ENCODE results near the gene CHPF. TPM values are rescaled to one million over a fixed set of nuclear protein-coding genes. Genes with fewer than 3 reads are reported as not detected.

CHPF gene
- total and polyA plus RNA-seq, 5 donors: 92.6 to 145 (median 105) TPM

DNA sequence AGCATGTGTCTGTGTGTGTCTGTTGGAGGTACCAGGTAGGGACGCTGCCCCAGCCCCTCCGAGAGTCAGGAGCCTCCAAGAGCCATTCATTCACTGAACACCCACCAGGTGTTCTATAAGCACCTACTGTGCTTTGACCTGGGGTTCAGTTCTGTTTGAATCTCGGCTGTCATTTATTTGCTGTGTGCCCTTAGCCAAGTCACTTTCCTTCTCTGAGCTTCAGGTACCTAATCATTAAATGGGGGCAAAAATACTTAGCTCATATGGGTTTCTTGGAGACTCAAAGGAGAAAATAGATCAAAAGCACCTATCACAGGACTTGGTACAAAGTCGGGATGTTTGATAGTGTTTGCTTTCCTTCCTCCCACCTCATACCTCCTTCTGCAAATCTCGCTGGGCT is 16.1 kb downstream of the CHPF start:
- DNase-seq (no peak), ATAC-seq (no peak)
- WGBS: 52% methylated on average over 5 of the region's 5 CpGs
- intact Hi-C loops (cut with DNase I): loop anchor here in 3 of 4 donors (5.0 to 10.0 kb wide), 4 partner anchors 35 to 125 kb away; no protein-coding TSS in a partner anchor
- Histone ChIP-seq H3K9me3 (ENCODE audit: control insufficient read depth, low read length) (no peaks in the 10 kb centered on the region), H3K27me3 (ENCODE audit: control insufficient read depth, insufficient read depth) (no peaks in the 10 kb centered on the region), H3K4me1 (ENCODE audit: control insufficient read depth, insufficient read depth, low read length) (peaks cover 4% of the 10 kb centered on the region), H3K4me3 (ENCODE audit: low read length) (no peak overlapping the region), H3K27ac (ENCODE audit: low read length) (no peak overlapping the region)

DNA sequence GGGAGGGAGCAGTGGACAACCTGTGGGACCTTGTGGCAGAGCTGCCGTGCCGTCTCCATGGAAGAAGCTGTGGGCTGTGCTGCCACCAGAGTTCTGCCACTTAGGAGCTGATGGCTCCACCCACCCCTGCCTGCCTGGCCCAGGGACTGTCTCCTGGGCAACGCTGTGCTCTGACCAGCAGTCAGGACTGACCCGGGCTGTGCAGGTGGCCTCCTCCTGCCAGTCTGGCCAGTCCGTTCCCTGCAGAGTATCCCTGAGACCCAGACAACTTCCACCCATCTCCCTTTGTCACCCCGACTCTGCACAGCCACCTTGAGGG is 16.6 kb downstream of the CHPF start:
- peak overlapping the region; percentile 52 for H3K27ac ChIP-seq (ENCODE audit: low read length)
- H3K27me3 ChIP-seq (ENCODE audit: control insufficient read depth, insufficient read depth): no peaks in the 10 kb centered on the region
- H3K9me3 ChIP-seq (ENCODE audit: control insufficient read depth, low read length): no peaks in the 10 kb centered on the region
- DNase-seq: peak in 2 of 3 donors; percentile 34 to 74
- intact Hi-C loops (cut with DNase I): loop anchor here in 3 of 4 donors (5.0 to 10.0 kb wide), 4 partner anchors 35 to 125 kb away; no protein-coding TSS in a partner anchor
- H3K4me3 ChIP-seq (ENCODE audit: low read length): no peak overlapping the region
- peaks cover 4% of the 10 kb centered on the region for H3K4me1 ChIP-seq (ENCODE audit: control insufficient read depth, insufficient read depth, low read length)
- peak; percentile 54 to 66 for ATAC-seq
- 35% methylated on average over 6 of the region's 6 CpGs for WGBS

DNA sequence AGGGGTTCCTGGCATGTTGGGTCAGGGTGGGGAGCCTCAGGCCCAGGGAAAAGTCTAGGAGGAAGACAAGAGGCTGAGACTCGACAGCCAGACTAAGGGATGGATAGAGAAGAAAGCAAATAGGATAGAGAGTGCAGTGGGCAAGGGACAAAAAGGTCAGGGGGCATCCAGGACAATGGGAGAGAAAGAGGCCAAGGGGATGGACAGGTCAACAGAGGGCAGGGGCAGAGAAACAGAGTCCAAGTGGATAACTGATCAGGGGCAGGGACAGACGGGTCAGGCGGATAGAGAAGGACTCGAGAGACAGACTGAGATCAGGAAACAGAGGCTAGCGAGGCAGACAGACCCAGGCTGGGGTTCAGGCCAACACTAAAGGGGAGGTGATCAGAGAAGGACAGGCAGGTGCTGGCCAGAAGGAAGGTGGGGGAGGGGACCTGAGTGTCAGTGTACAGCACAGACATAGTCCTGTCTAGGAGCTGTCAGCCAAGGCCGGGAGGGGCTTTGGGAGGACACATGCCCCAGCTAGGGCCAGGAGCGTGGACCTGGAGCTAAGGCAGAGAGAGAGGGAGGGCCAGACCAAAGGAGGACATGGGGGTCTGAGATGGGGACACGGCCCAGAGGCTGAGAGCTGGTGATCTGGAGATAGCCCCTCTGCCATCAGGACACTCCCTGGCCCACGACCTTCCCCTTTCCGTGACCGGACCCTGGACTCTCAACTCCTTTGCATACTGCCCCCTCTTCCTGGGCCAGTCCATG is 17.1 kb downstream of the CHPF start:
- peak overlapping the region; percentile 52 for H3K27ac ChIP-seq (ENCODE audit: low read length)
- 25% methylated on average over 11 of the region's 11 CpGs for WGBS
- H3K4me1 ChIP-seq (ENCODE audit: control insufficient read depth, insufficient read depth, low read length): peaks cover 4% of the 10 kb centered on the region
- peak in 2 of 3 donors; percentile 11 to 41 for DNase-seq
- H3K4me3 ChIP-seq (ENCODE audit: low read length): no peak overlapping the region
- no peaks in the 10 kb centered on the region for H3K9me3 ChIP-seq (ENCODE audit: control insufficient read depth, low read length)
- no peaks in the 10 kb centered on the region for H3K27me3 ChIP-seq (ENCODE audit: control insufficient read depth, insufficient read depth)
- intact Hi-C loops (cut with DNase I): loop anchor here in 3 of 4 donors (5.0 to 10.0 kb wide), 4 partner anchors 34 to 124 kb away; no protein-coding TSS in a partner anchor
- peak in 1 of 2 donors; percentile 1 for ATAC-seq

DNA sequence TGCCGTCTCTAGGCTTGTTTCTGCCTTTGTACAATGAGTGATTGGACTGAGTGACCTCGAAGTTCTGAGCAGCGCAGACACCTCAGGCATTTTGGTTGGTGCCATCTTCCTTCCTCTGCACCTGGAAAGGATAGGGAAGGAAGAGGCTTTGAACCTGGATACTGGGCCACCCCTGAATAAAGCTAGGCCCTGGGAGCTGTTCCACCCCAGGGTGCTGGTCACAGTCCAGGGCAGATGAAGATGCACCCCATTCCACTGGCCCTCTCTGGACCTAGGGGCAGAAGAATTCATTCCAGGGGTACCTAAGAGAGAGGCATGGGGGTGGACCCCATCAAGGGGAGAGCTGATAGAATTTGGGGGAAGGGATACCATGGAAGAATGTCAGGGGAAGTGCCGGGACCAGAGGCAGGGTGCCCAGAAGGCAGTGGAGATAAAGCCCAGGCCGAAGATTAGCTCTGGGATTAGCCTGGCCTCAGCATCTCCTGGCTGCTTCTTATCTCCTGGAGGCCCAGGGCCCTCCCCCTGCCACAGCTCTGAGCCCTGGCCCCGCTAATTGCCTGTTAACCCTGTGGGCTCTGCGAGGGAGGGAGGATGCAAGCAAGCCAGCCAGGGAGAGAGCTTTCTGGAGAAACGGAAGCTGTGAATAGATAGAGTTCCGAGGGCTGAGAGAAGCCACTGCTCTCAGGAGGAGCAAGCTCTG is 17.9 kb downstream of the CHPF start:
- 27% methylated on average over 9 of the region's 9 CpGs for WGBS
- peak overlapping the region; percentile 52 for H3K27ac ChIP-seq (ENCODE audit: low read length)
- H3K4me1 ChIP-seq (ENCODE audit: control insufficient read depth, insufficient read depth, low read length): peaks cover 4% of the 10 kb centered on the region

DNA sequence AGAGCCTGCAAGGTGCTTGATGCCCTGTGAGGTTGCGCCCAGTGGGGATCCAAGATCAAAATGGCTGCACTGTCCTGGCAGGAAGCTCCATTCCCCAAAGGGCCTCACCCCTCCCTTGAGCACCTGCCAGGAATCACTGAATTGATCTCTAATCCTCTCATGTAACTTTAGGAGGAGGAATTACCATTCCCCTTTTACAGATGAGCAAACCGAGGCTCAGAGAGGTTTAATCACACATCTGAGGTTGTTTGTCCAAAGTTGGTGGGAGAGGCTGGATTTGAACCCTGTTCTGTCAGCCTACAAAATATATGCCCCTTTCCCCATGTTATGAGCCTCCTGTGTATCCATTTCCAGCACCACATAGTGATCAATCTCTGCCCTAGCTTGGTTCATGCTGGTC is 18.8 kb downstream of the CHPF start:
- 98% methylated on average over 2 of the region's 2 CpGs for WGBS
- Histone ChIP-seq H3K27ac (ENCODE audit: low read length) (no peak overlapping the region), H3K27me3 (ENCODE audit: control insufficient read depth, insufficient read depth) (no peaks in the 10 kb centered on the region), H3K4me3 (ENCODE audit: low read length) (no peak overlapping the region), H3K4me1 (ENCODE audit: control insufficient read depth, insufficient read depth, low read length) (peaks cover 4% of the 10 kb centered on the region), H3K9me3 (ENCODE audit: control insufficient read depth, low read length) (no peaks in the 10 kb centered on the region)
- peak in 1 of 3 donors; percentile 24 for DNase-seq
- intact Hi-C loops (cut with DNase I): loop anchor here (5.0 to 10.0 kb wide), 4 partner anchors 33 to 123 kb away; no protein-coding TSS in a partner anchor
- ATAC-seq: no peak

More for the DNA sequence above, 17.9 kb downstream of the CHPF start:
- H3K27me3 ChIP-seq (ENCODE audit: control insufficient read depth, insufficient read depth): no peaks in the 10 kb centered on the region
- H3K9me3 ChIP-seq (ENCODE audit: control insufficient read depth, low read length): no peaks in the 10 kb centered on the region
- intact Hi-C loops (cut with DNase I): loop anchor here in 3 of 4 donors (5.0 to 10.0 kb wide), 4 partner anchors 33 to 123 kb away; no protein-coding TSS in a partner anchor
- no peak overlapping the region for H3K4me3 ChIP-seq (ENCODE audit: low read length)
- DNase-seq (peak in 1 of 3 donors; percentile 59), ATAC-seq (peak in 1 of 2 donors; percentile 14)

DNA sequence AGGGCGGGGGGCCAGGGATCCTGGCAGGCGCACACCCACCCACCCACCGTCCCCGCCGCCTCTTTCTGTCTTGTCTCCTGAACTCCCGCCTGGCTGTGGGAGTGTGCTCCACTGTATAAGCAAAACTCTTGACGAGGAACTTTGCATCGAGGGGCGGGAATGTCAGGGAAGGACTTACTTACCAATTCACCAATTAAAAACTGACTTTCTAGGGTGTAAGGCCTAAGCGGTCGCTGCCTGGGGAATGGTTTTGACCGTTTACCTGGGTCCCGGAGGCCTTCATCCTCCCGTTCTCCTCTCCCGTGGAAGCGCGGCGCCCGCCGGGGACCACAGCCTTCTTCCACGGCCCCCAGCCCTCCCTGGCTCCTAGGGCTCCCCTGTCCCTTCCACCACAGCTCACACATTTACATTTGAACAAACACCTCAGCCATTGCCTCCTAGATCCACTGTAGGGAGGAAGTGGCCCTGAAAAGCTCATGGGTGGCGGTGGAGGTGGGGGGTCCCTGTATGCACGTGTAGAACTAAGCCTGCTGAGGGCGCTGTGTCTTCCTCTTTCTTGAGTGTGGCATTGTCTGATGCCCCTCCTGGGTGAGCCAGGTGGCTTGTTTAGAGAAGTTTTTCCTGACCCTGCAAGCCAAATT is 20.5 kb downstream of the CHPF start:
- Histone ChIP-seq H3K27me3 (ENCODE audit: control insufficient read depth, insufficient read depth) (no peaks in the 10 kb centered on the region), H3K9me3 (ENCODE audit: control insufficient read depth, low read length) (no peaks in the 10 kb centered on the region), H3K27ac (ENCODE audit: low read length) (no peak overlapping the region), H3K4me1 (ENCODE audit: control insufficient read depth, insufficient read depth, low read length) (peaks cover 4% of the 10 kb centered on the region), H3K4me3 (ENCODE audit: low read length) (no peak overlapping the region)
- WGBS: 31% methylated on average over 24 of the region's 24 CpGs
- ATAC-seq (no peak), DNase-seq (peak in 1 of 3 donors; percentile 28)
- intact Hi-C loops (cut with DNase I): loop anchor here in 3 of 4 donors (5.0 to 10.0 kb wide), 2 partner anchors 46 to 48 kb away; no protein-coding TSS in a partner anchor

DNA sequence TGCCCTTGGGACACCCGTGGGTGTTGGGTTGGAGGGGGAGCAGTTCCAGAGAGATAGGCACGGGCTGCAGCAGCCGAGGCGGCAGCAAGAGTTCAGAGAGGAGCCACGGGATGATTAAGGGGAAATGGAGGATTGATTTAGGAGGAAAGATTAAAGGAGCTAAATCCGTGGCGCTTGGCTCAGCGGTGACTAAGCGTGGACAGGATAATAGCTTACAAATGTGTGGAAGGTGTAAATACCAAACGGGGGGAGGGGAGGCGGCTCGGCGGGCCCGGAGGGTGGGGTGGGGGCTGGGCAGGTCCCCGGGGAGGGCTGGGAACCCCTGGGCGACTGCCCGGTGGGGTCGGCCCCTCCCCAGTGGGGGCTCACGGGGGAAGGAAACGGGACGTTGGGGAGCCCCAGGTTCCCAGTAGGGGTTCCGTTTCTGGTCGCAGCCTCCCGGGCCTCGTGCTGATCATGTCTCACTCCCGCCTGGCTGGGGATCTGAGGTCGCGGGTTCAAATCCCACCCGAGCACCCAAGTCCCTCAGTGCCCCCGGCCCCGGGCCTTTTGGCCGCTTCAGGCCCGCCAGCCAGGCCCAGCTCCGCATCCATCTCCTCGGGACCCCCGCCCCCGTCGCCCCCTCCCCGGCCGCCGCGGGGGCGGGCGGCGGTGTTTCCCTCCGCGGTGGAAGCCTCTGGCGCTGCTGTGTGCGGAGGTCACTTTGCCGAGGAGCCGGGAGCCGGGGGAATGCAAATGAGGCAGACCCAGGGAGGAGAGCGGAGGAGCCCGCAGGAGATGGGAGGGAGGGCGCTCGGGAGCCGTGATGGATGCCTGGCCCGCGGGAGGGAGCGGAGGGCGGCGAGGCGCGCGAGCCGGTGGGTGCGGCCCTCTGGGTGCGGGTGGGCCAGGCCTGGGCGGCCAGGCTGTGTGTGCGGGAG is 21.2 kb downstream of the CHPF start:
- intact Hi-C loops (cut with DNase I): loop anchor here in 3 of 4 donors (5.0 to 10.0 kb wide), 2 partner anchors 45 to 48 kb away; no protein-coding TSS in a partner anchor
- Histone ChIP-seq H3K4me1 (ENCODE audit: control insufficient read depth, insufficient read depth, low read length) (peaks cover 4% of the 10 kb centered on the region), H3K27ac (ENCODE audit: low read length) (peak overlapping the region; percentile 58), H3K4me3 (ENCODE audit: low read length) (no peak overlapping the region), H3K27me3 (ENCODE audit: control insufficient read depth, insufficient read depth) (no peaks in the 10 kb centered on the region), H3K9me3 (ENCODE audit: control insufficient read depth, low read length) (no peaks in the 10 kb centered on the region)
- WGBS: 3% methylated on average over 70 of the region's 70 CpGs
- DNase-seq (peak in 2 of 3 donors; percentile 67 to 74), ATAC-seq (peak; percentile 8 to 32)

DNA sequence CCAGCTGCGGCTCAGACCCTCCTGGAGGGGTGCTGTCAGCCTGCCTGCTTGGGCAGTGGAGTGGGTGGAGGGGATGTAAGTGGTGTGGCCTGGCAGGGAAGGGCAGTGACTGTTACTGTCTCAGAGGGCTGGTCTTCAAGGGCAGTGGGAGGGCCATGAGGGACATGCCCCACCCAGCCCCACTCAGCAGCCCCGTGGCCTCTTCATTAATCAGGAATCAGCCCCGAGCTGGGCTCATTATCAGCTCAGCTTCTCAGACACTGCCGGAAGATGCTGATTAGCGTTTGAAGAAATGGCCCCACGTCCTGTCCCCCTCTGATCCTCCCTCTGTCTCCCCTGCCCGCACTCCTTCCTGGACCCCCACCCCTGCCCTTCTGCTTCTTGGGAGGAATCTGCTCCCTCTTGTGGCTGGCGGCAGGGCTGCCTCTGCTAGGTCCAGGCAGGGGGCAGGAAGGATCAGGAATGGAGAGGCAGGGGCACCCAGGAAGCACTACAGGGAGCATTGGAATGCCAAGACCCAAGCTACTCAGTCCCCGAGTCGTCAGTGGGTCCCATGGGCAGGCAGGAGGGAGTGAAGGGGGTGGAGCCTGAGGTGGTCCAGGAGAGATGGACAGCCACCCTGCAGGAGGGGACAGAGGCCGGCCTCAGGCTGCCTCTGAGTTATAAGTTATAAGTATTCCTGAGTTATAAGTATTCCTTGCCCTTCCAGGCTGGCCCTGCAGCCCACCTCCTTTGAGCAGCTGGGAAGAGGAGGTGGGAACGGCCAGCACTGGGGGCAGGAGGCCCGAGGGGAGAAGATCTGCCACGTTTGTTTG is 22.3 kb downstream of the CHPF start:
- intact Hi-C loops (cut with DNase I): loop anchor here in 3 of 4 donors (5.0 to 10.0 kb wide), 2 partner anchors 44 to 46 kb away; no protein-coding TSS in a partner anchor
- ATAC-seq: peak; percentile 65 to 79
- no peak overlapping the region for H3K4me3 ChIP-seq (ENCODE audit: low read length)

DNA sequence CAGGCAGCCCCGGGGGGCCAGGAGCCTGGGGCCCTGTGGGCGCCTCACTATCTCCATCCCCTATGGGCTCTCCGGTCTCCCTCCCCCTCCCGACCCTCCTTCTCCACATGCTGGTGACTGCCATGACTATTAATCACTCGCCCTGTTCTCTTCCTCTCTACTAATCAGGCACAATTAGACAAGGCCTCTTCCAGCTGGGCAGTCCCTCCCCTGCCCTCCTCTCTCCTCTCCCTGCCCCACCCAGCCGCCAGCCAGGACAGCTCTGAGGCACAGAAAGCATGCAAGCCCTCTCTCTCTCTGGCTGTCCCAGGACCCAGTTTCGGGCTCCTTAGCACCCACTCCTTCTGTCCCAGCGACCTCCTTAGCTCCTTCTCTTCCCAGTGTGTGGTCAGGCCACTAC is 23.5 kb downstream of the CHPF start:
- no peaks in the 10 kb centered on the region for H3K27me3 ChIP-seq (ENCODE audit: control insufficient read depth, insufficient read depth)
- ATAC-seq: peak; percentile 7 to 30
- H3K4me1 ChIP-seq (ENCODE audit: control insufficient read depth, insufficient read depth, low read length): peaks cover 1% of the 10 kb centered on the region
- peak in 1 of 3 donors; percentile 37 for DNase-seq
- no peaks in the 10 kb centered on the region for H3K9me3 ChIP-seq (ENCODE audit: control insufficient read depth, low read length)
- intact Hi-C loops (cut with DNase I): loop anchor here in 3 of 4 donors (5.0 to 10.0 kb wide), 2 partner anchors 43 to 45 kb away; no protein-coding TSS in a partner anchor
- H3K4me3 ChIP-seq (ENCODE audit: low read length): no peak overlapping the region
- 61% methylated on average over 8 of the region's 8 CpGs for WGBS
- H3K27ac ChIP-seq (ENCODE audit: low read length): no peak overlapping the region

More for the DNA sequence above, 22.3 kb downstream of the CHPF start:
- no peaks in the 10 kb centered on the region for H3K27me3 ChIP-seq (ENCODE audit: control insufficient read depth, insufficient read depth)
- WGBS: 10% methylated on average over 14 of the region's 14 CpGs
- peak; percentile 50 to 77 (median 77) for DNase-seq
- peaks cover 4% of the 10 kb centered on the region for H3K4me1 ChIP-seq (ENCODE audit: control insufficient read depth, insufficient read depth, low read length)
- peak overlapping the region; percentile 44 for H3K27ac ChIP-seq (ENCODE audit: low read length)
- no peaks in the 10 kb centered on the region for H3K9me3 ChIP-seq (ENCODE audit: control insufficient read depth, low read length)
